22Rv1 (cell line): ENCODE results near the gene SPTAN1.

Source experiments
- CTCF ChIP-seq: fragments of 450-650 bp; IDR thresholded peaks from 2 replicates; pipeline ENCODE4 v1.5.1; 2017; ENCODE audit warnings: mild to moderate bottlenecking
- ZFX ChIP-seq: fragments of 450-650 bp; IDR thresholded peaks from 2 replicates; pipeline ENCODE4 v1.6.1; 2017; ENCODE audit warnings: antibody characterized with exemption, borderline replicate concordance

- TF ChIP-seq CTCF (no peak), ZFX (no peak)
Observed at GRCh38 chr9:128627127-128627715, 74.8 kb downstream of the SPTAN1 start.
